Mucosa of descending colon (tissue), 3 donors: ENCODE results near the gene SEZ6L2. TPM values are rescaled to one million over a fixed set of nuclear protein-coding genes. Genes with fewer than 3 reads are reported as not detected.
A peak's percentile ranks its signal among the peaks of the same experiment; 100 is the strongest.

Experiments used
- ATAC-seq: fragments of 200-7000 bp; cut with Tn5 transposase; one replicate; pipeline ENCODE4 v1.9.1; 2020; ENCODE audit warnings: mild to moderate bottlenecking, moderate library complexity
- DNase-seq, 3 donors: peaks; one replicate each; pipeline ENCODE4 v3.0.0-alpha.2; 2020
- H3K36me3 ChIP-seq: fragments of 200-600 bp; one replicate; pipeline ENCODE4 v1.8.0; 2021; ENCODE audit warnings: low read depth, mild to moderate bottlenecking
- H3K4me1 ChIP-seq: fragments of 200-600 bp; one replicate; pipeline ENCODE4 v1.8.0; 2021; ENCODE audit warnings: low read depth, mild to moderate bottlenecking
- H3K4me3 ChIP-seq: fragments of 200-600 bp; one replicate; pipeline ENCODE4 v1.8.0; 2021; ENCODE audit warnings: mild to moderate bottlenecking
- H3K9me3 ChIP-seq: fragments of 200-600 bp; one replicate; pipeline ENCODE4 v1.8.0; 2021; ENCODE audit warnings: mild to moderate bottlenecking
- CTCF ChIP-seq: fragments of 200-600 bp; IDR thresholded peaks from one replicate; pipeline ENCODE4 v1.8.0; 2022; ENCODE audit warnings: antibody characterized with exemption, mild to moderate bottlenecking
- intact Hi-C, 2 donors: fragments of 100-400 bp; cut with DNase I in 1 of 2; cut with micrococcal nuclease in 1 of 2; formaldehyde crosslinking; loops; one replicate each; pipeline versions ENCODE4 v1.11.0 to v1.11.1; 2022; cut with DNase I, micrococcal nuclease
- total RNA-seq, 3 donors: library from RNA; stranded (reverse); fragmentation: NEBNext Ultra II Directional in 2 of 3; extraction: Animal tissue kit (Norgen Biotek cat#: 25700) in 2 of 3; gene quantifications; one replicate each; pipeline versions ENCODE4 v1.2.1 to v1.2.4, GENCODE V29; 2021 to 2023
- donor health status: DM: no; HTN: no; CAD: no; lungs with moderate emphysema.
- donor health status: DM: no; HTN: no; CAD: no.
- donor health status: DM: no; HTN: yes; CAD: no.

SEZ6L2 gene
- total RNA-seq, 3 donors from 2014 or later = 6.1 to 9.6 (median 7.0) TPM

- Histone ChIP-seq H3K36me3 (peaks cover 3% of the 10 kb centered on the region), H3K4me1 (no peaks in the 10 kb centered on the region), H3K4me3 (no peak overlapping the region), H3K9me3 (no peaks in the 10 kb centered on the region)
- DNase-seq (no peak), ATAC-seq (no peak)
- no peak for TF ChIP-seq CTCF
- intact Hi-C loops = no loop called here
These were observed 46.7 kb downstream of the SEZ6L2 start for GRCh38 chr16:29852654-29853053.

DNA sequence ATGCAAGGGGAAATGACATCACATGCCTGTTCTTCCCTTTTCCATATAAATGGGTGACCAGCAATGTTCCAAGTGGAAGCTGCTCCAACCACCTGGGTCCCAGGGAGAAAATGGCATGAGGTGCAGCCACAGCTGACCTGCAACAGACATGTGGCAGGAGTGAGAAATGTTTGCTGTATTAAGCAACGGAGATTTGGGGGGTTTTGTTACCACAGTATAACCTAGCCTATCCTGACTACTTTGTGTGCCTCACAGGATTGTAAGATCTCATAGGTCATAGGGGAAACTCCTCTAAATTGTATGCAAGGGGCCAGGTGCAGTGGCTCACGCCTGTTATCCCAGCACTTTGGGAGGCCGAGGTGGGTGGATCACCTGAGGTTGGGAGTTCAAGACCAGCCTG, 48.4 kb downstream of the SEZ6L2 start:
- DNase-seq = no peak
- no peaks in the 10 kb centered on the region for H3K4me1 ChIP-seq
- intact Hi-C loops = no loop called here
- ATAC-seq = no peak
- TF ChIP-seq CTCF = no peak
- peaks cover 7% of the 10 kb centered on the region for H3K36me3 ChIP-seq
- no peak overlapping the region for H3K4me3 ChIP-seq
- no peaks in the 10 kb centered on the region for H3K9me3 ChIP-seq

GRCh38 chr16:29849505-29849904, 49.8 kb downstream of the SEZ6L2 start:
- Histone ChIP-seq H3K4me3 (no peak overlapping the region), H3K9me3 (no peaks in the 10 kb centered on the region), H3K4me1 (no peaks in the 10 kb centered on the region), H3K36me3 (peaks cover 18% of the 10 kb centered on the region)
- ATAC-seq (no peak), DNase-seq (no peak)
- TF ChIP-seq CTCF = no peak
- intact Hi-C loops = no loop called here

- intact Hi-C loops = no loop called here
These were observed 50.7 kb downstream of the SEZ6L2 start for GRCh38 chr16:29848420-29849297.

GRCh38 chr16:29845656-29846055, 53.7 kb downstream of the SEZ6L2 start:
- intact Hi-C loops = no loop called here

More at GRCh38 chr16:29848420-29849297, 50.7 kb downstream of the SEZ6L2 start:
- no peaks in the 10 kb centered on the region for H3K4me1 ChIP-seq
- no peaks in the 10 kb centered on the region for H3K9me3 ChIP-seq
- DNase-seq (peak; percentile 82 to 89 (median 86)), ATAC-seq (peak; percentile 92)
- H3K36me3 ChIP-seq = peaks cover 23% of the 10 kb centered on the region
- no peak overlapping the region for H3K4me3 ChIP-seq
- peak; percentile 95 for TF ChIP-seq CTCF

More at GRCh38 chr16:29845656-29846055, 53.7 kb downstream of the SEZ6L2 start:
- no peak overlapping the region for H3K4me3 ChIP-seq
- no peaks in the 10 kb centered on the region for H3K9me3 ChIP-seq
- peaks cover 36% of the 10 kb centered on the region for H3K36me3 ChIP-seq
- DNase-seq = no peak
- ATAC-seq = no peak
- TF ChIP-seq CTCF = no peak
- no peaks in the 10 kb centered on the region for H3K4me1 ChIP-seq
